B cell (primary cell): ENCODE results near the gene RAB11FIP2. TPM values are rescaled to one million over a fixed set of nuclear protein-coding genes. Genes with fewer than 3 reads are reported as not detected.
A peak's percentile ranks its signal among the peaks of the same experiment; 100 is the strongest.

ENCODE experiments used
- ATAC-seq: fragments of 200-7000 bp; cut with Tn5 transposase; one replicate; pipeline ENCODE4 v1.10.0; 2021; ENCODE audit warnings: low read depth, mild to moderate bottlenecking, moderate number of reproducible peaks, moderate library complexity
- CTCF ChIA-PET: fragments of 350-600 bp; sonication (Branson Sonifier 250); formaldehyde crosslinking; loops from one replicate; lab custom pipeline; 2021; ENCODE audit warnings: antibody characterized with exemption, inconsistent platforms; lab: Charles Lee
- POLR2A ChIA-PET: fragments of 350-600 bp; sonication (Branson Sonifier 250); formaldehyde crosslinking; loops from one replicate; lab custom pipeline; 2021; ENCODE audit warnings: antibody characterized with exemption; lab: Charles Lee
- DNase-seq: peaks from one replicate; pipeline ENCODE4 v3.0.0; 2013
- H2AFZ ChIP-seq: 2 replicates; pipeline ENCODE4 v1.6.1; 2012; ENCODE audit warnings: mild to moderate bottlenecking, low read depth, low read length; ENCODE audit not compliant: insufficient read depth, poor library complexity, severe bottlenecking
- H3K27ac ChIP-seq, 2 donors: 1 replicate in 1 of 2; 2 replicates in 1 of 2; pipeline ENCODE4 v1.5.1; 2012 to 2013; ENCODE audit warnings: low read length in 2 of 2, mild to moderate bottlenecking in 2 of 2, moderate library complexity in 1 of 2
- H3K27me3 ChIP-seq, 4 experiments: fragments of 200-600 bp in 1 of 4; sonication (generic) in 1 of 4; replicated peaks in 1 of 4; 1 replicate in 2 of 4; 2 replicates in 2 of 4; pipeline versions ENCODE4 v1.6.1 to v1.7.0; 2013 to 2016; ENCODE audit warnings: low read length in 3 of 4, mild to moderate bottlenecking in 2 of 4, mixed read lengths in 1 of 4, moderate library complexity in 1 of 4; ENCODE audit not compliant: insufficient read depth in 4 of 4, control insufficient read depth in 3 of 4; ENCODE audit errors: control extremely low read depth in 1 of 4
- H3K36me3 ChIP-seq, 2 experiments: replicated peaks in 1 of 2; 1 replicate in 1 of 2; 2 replicates in 1 of 2; pipeline versions ENCODE4 v1.6.1 to v1.7.1; 2013; ENCODE audit warnings: low read length in 1 of 2; ENCODE audit not compliant: insufficient read depth in 2 of 2, control insufficient read depth in 1 of 2; ENCODE audit errors: control extremely low read depth in 1 of 2, extremely low read depth in 1 of 2
- H3K4me1 ChIP-seq, 2 donors: fragments of 200-600 bp in 1 of 2; sonication (generic) in 1 of 2; 1 replicate in 1 of 2; 2 replicates in 1 of 2; pipeline versions ENCODE4 v1.5.1 to v1.6.1; 2013 to 2017; ENCODE audit warnings: low read length in 2 of 2; ENCODE audit not compliant: control insufficient read depth in 2 of 2, insufficient read depth in 2 of 2
- H3K4me2 ChIP-seq: replicated peaks from 2 replicates; pipeline ENCODE3; 2012; ENCODE audit warnings: mild to moderate bottlenecking, low read depth, low read length; ENCODE audit not compliant: poor library complexity, severe bottlenecking
- H3K4me3 ChIP-seq, 5 experiments: fragments of 200-600 bp in 1 of 5; sonication (generic) in 1 of 5; 1 replicate in 3 of 5; 2 replicates in 2 of 5; pipeline versions ENCODE4 v1.5.1 to v1.7.0; 2011 to 2016; ENCODE audit warnings: low read length in 4 of 5, mild to moderate bottlenecking in 4 of 5, low read depth in 2 of 5, control low read depth in 1 of 5, moderate library complexity in 1 of 5; ENCODE audit not compliant: insufficient read depth in 1 of 5; ENCODE audit errors: control extremely low read depth in 1 of 5, extremely low read depth in 1 of 5
- H3K79me2 ChIP-seq: fragments of 200-600 bp; sonication (generic); one replicate; pipeline ENCODE4 v1.6.0; 2016; ENCODE audit warnings: low read length; ENCODE audit not compliant: control insufficient read depth, insufficient read depth
- H3K9ac ChIP-seq: fragments of 200-600 bp; sonication (generic); 2 replicates; pipeline ENCODE4 v1.6.1; 2017; ENCODE audit warnings: mild to moderate bottlenecking, low read length, moderate library complexity
- H3K9me3 ChIP-seq, 3 donors: one replicate each; pipeline versions ENCODE4 v1.6.1 to v1.7.1; 2013; ENCODE audit warnings: low read length in 2 of 3; ENCODE audit not compliant: control insufficient read depth in 2 of 3, insufficient read depth in 1 of 3; ENCODE audit errors: control extremely low read depth in 1 of 3
- H4K20me1 ChIP-seq: 2 replicates; pipeline ENCODE4 v1.6.0; 2012; ENCODE audit warnings: mild to moderate bottlenecking, low read length; ENCODE audit not compliant: insufficient read depth, control insufficient read depth, poor library complexity, severe bottlenecking
- H3K27ac Mint-ChIP-seq: one replicate; pipeline ENCODE4 v1.8.0; 2021; ENCODE audit warnings: mixed read lengths
- H3K27me3 Mint-ChIP-seq: one replicate; pipeline ENCODE4 v1.8.0; 2021; ENCODE audit warnings: mixed read lengths
- H3K4me1 Mint-ChIP-seq: one replicate; pipeline ENCODE4 v1.8.0; 2021; ENCODE audit warnings: mixed read lengths
- H3K4me3 Mint-ChIP-seq: one replicate; pipeline ENCODE4 v1.8.0; 2021; ENCODE audit warnings: mixed read lengths
- H3K9me3 Mint-ChIP-seq: one replicate; pipeline ENCODE4 v1.8.0; 2022; ENCODE audit warnings: mixed read lengths; ENCODE audit not compliant: insufficient read depth
- EZH2 ChIP-seq: IDR thresholded peaks from 2 replicates; pipeline ENCODE4 v1.6.1; 2012; ENCODE audit warnings: borderline replicate concordance, low read depth, mild to moderate bottlenecking, moderate library complexity, low read length; ENCODE audit not compliant: insufficient read depth, poor library complexity, severe bottlenecking
- WGBS: methylation state at CpG from one replicate; pipeline ENCODE4 v1.1.5; 2013; ENCODE audit warnings: missing lambda C conversion rate; ENCODE audit not compliant: insufficient coverage; 5-methylcytosine and 5-hydroxymethylcytosine counted together
- intact Hi-C: fragments of 100-400 bp; cut with micrococcal nuclease; formaldehyde crosslinking; loops from one replicate; pipeline ENCODE4 v1.10.0; 2022
- polyA plus RNA-seq: library from polyadenylated mRNA; depleted of rRNA; stranded (reverse); fragments of >200 nt; gene quantifications from 2 replicates; pipeline ENCODE4 v1.2.3, GENCODE V29; 2012
- total RNA-seq, 2 donors: library from RNA; stranded (reverse); fragments of 120-200 nt in 1 of 2; gene quantifications; 1 replicate in 1 of 2; 2 replicates in 1 of 2; pipeline versions ENCODE4 v1.2.3 to v1.2.4, GENCODE V29; 2013 to 2022
- TF ChIP-seq, protein P1 (sequence below): fragments of 200-600 bp; IDR thresholded peaks from one replicate; pipeline ENCODE4 v1.8.0; 2022; ENCODE audit warnings: antibody characterized with exemption, mild to moderate bottlenecking

The RAB11FIP2 gene
- total and polyA plus RNA-seq, 2 donors (not counting 1 experiment from before 2014, with no cell fraction given) = 5.6 to 33.6 TPM

DNA sequence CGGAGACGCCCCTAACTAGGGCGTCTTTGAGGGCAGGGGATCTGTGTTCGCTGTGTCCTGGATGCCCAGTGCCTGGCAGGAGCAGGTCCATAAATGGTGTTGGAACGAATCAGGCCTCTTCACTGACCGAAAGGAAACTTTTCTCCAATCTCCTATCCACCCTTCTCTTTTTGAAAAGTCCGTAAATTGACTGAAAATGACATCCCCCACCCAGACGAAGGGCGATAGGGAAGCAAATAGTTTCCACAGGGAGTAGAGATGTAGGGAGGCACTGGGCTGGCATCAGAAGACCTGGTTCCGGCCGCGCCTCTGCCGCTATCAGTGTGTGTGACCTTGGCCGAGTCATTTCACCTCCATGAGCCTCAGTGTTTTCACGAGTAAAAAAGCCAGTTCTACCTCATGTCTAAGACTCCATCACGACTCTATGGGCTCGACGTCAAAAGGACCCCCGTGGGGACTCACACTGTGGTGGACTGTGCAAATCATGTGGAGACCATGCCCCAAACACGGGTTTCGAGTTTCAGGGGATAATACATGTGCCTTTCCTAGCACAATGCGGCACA is 497 bp upstream of the RAB11FIP2 start:
- peak overlapping the region; percentile 86 for H3K9ac ChIP-seq
- CTCF ChIA-PET = no interaction called here
- POLR2A ChIA-PET = no interaction called here
- intact Hi-C loops = no loop called here
- peak overlapping the region; percentile 48 to 92 (median 80) for H3K4me3 ChIP-seq
- DNase-seq (no peak), ATAC-seq (no peak)
- peaks cover 32% of the 10 kb centered on the region for H3K79me2 ChIP-seq
- H3K9me3 ChIP-seq = no peaks in the 10 kb centered on the region
- H3K9me3 Mint-ChIP-seq = no peaks in the 10 kb centered on the region
- H3K27me3 Mint-ChIP-seq = no peaks in the 10 kb centered on the region
- peak overlapping the region; percentile 95 for H2AFZ ChIP-seq
- peak overlapping the region in 1 of 2 donors; percentile 88 for H3K27ac ChIP-seq
- TF ChIP-seq, protein P1, sequence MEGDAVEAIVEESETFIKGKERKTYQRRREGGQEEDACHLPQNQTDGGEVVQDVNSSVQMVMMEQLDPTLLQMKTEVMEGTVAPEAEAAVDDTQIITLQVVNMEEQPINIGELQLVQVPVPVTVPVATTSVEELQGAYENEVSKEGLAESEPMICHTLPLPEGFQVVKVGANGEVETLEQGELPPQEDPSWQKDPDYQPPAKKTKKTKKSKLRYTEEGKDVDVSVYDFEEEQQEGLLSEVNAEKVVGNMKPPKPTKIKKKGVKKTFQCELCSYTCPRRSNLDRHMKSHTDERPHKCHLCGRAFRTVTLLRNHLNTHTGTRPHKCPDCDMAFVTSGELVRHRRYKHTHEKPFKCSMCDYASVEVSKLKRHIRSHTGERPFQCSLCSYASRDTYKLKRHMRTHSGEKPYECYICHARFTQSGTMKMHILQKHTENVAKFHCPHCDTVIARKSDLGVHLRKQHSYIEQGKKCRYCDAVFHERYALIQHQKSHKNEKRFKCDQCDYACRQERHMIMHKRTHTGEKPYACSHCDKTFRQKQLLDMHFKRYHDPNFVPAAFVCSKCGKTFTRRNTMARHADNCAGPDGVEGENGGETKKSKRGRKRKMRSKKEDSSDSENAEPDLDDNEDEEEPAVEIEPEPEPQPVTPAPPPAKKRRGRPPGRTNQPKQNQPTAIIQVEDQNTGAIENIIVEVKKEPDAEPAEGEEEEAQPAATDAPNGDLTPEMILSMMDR = no peak
- no peak for TF ChIP-seq EZH2
- peak overlapping the region; percentile 86 for H3K4me2 ChIP-seq
- no peaks in the 10 kb centered on the region for H3K36me3 ChIP-seq
- H3K4me1 Mint-ChIP-seq = peaks cover 31% of the 10 kb centered on the region
- peak overlapping the region; percentile 94 for H3K4me3 Mint-ChIP-seq
- H4K20me1 ChIP-seq = no peaks in the 10 kb centered on the region
- peak overlapping the region; percentile 91 for H3K27ac Mint-ChIP-seq
- 76% methylated on average over 18 of the region's 22 CpGs for WGBS
- peaks cover 15 to 17% of the 10 kb centered on the region in 2 donors for H3K4me1 ChIP-seq
- H3K27me3 ChIP-seq = no peaks in the 10 kb centered on the region

- CTCF ChIA-PET = no interaction called here
- no peak for DNase-seq
- peak overlapping the region; percentile 89 for H3K27ac Mint-ChIP-seq
- TF ChIP-seq EZH2 = no peak
- TF ChIP-seq, protein P1 = no peak
- H3K4me3 ChIP-seq = peak overlapping the region; percentile 64 to 92 (median 80)
- no peaks in the 10 kb centered on the region for H4K20me1 ChIP-seq
- H3K4me1 ChIP-seq = peaks cover 15 to 17% of the 10 kb centered on the region in 2 donors
- intact Hi-C loops = loop anchor here (1.0 kb wide), 1 partner anchor 296 kb away; the partner anchor contains the start of gene FAM204A
- ATAC-seq = peak; percentile 6
- H3K9me3 Mint-ChIP-seq = no peaks in the 10 kb centered on the region
- peak overlapping the region in 1 of 2 donors; percentile 88 for H3K27ac ChIP-seq
- H3K4me2 ChIP-seq = peak overlapping the region; percentile 86
- H3K9ac ChIP-seq = peak overlapping the region; percentile 86
- 1% methylated on average over 14 of the region's 14 CpGs for WGBS
- H2AFZ ChIP-seq = peak overlapping the region; percentile 95
- POLR2A ChIA-PET = no interaction called here
- H3K79me2 ChIP-seq = peaks cover 37% of the 10 kb centered on the region
- H3K4me1 Mint-ChIP-seq = peaks cover 33% of the 10 kb centered on the region
- no peaks in the 10 kb centered on the region for H3K27me3 ChIP-seq
- peak overlapping the region; percentile 94 for H3K4me3 Mint-ChIP-seq
- no peaks in the 10 kb centered on the region for H3K27me3 Mint-ChIP-seq
- no peaks in the 10 kb centered on the region for H3K9me3 ChIP-seq
- H3K36me3 ChIP-seq = no peaks in the 10 kb centered on the region
Measured at GRCh38 chr10:118045837-118046394, 825 bp downstream of the RAB11FIP2 start.
